ENCODE data around the gene GLT1D1.
"Not testable (repeated sequence)": the region's sequence is repeated elsewhere in the genome, so short reads cannot be mapped to it uniquely, and the experiment has no call there.

Gene GLT1D1

GRCh38 chr12:128852885-128853599 lies at the start of gene GLT1D1:
GLT1D1 (plus strand) TSS chr12:128853478; CDS start chr12:128853582, 104 bp downstream.
- no peak for DNase-seq

GRCh38 chr12:128803788-128804187 lies 49.5 kb upstream of the GLT1D1 start:
- DNase-seq: no peak

GRCh38 chr12:128804762-128805161 lies 48.5 kb upstream of the GLT1D1 start:
- no peak for DNase-seq

GRCh38 chr12:128805406-128805805 lies 47.9 kb upstream of the GLT1D1 start:
- not testable (repeated sequence) for DNase-seq

- DNase-seq: no peak
These were observed 46.7 kb upstream of the GLT1D1 start for GRCh38 chr12:128806573-128806972.

GRCh38 chr12:128807161-128807724 lies 46.0 kb upstream of the GLT1D1 start:
- DNase-seq: no peak

GRCh38 chr12:128808651-128809050 lies 44.6 kb upstream of the GLT1D1 start:
- no peak for DNase-seq

GRCh38 chr12:128810182-128811127 lies 42.8 kb upstream of the GLT1D1 start:
- DNase-seq: no peak

GRCh38 chr12:128811806-128812205 lies 41.5 kb upstream of the GLT1D1 start:
- DNase-seq: no peak

GRCh38 chr12:128813392-128813791 lies 39.9 kb upstream of the GLT1D1 start:
- no peak for DNase-seq

- DNase-seq: no peak
These were observed 39.4 kb upstream of the GLT1D1 start for GRCh38 chr12:128813883-128814282.

GRCh38 chr12:128814411-128815261 lies 38.6 kb upstream of the GLT1D1 start:
- DNase-seq: no peak

- no peak for DNase-seq
These were observed 37.3 kb upstream of the GLT1D1 start for GRCh38 chr12:128815779-128816642.

GRCh38 chr12:128816643-128816920 lies 36.7 kb upstream of the GLT1D1 start:
- no peak for DNase-seq

GRCh38 chr12:128817111-128818015 lies 35.9 kb upstream of the GLT1D1 start:
- DNase-seq: no peak

- no peak for DNase-seq
These were observed 34.9 kb upstream of the GLT1D1 start for GRCh38 chr12:128818065-128819022.

- no peak for DNase-seq
These were observed 33.8 kb upstream of the GLT1D1 start for GRCh38 chr12:128819293-128820144.

- DNase-seq: no peak
These were observed 33.0 kb upstream of the GLT1D1 start for GRCh38 chr12:128820253-128820652.
